MM.1S (cell line): Measurements from ENCODE around the gene CXCL12.

Experiments used
- DNase-seq: peaks from one replicate; pipeline ENCODE4 v3.0.0-alpha.2; 2015
- H2AFZ ChIP-seq: fragments of 300-600 bp; sonication (generic); 2 replicates; pipeline ENCODE4 v1.6.0; 2016; ENCODE audit warnings: antibody characterized with exemption, low read length
- H3F3A ChIP-seq: fragments of 300-600 bp; sonication (generic); 2 replicates; pipeline ENCODE4 v1.6.1; 2016; ENCODE audit warnings: mild to moderate bottlenecking, antibody characterized with exemption, low read length, moderate library complexity, mixed read lengths; ENCODE audit not compliant: insufficient read depth
- H3K27ac ChIP-seq: fragments of 300-600 bp; sonication (generic); 2 replicates; pipeline ENCODE4 v1.5.1; 2016; ENCODE audit warnings: mild to moderate bottlenecking, low read length
- H3K27me3 ChIP-seq: fragments of 300-600 bp; sonication (generic); replicated peaks from 2 replicates; pipeline ENCODE4 v1.6.0; 2016; ENCODE audit warnings: low read length; ENCODE audit not compliant: insufficient read depth
- H3K36me3 ChIP-seq: fragments of 300-600 bp; sonication (generic); replicated peaks from 2 replicates; pipeline ENCODE4 v1.6.1; 2016; ENCODE audit warnings: mild to moderate bottlenecking, low read length, mixed read lengths; ENCODE audit not compliant: insufficient read depth
- H3K4me1 ChIP-seq: fragments of 300-600 bp; sonication (generic); 2 replicates; pipeline ENCODE4 v1.6.1; 2016; ENCODE audit warnings: low read length, mixed read lengths
- H3K4me2 ChIP-seq: fragments of 300-600 bp; sonication (generic); 2 replicates; pipeline ENCODE4 v1.6.0; 2016; ENCODE audit warnings: low read depth, low read length
- H3K4me3 ChIP-seq: fragments of 300-600 bp; sonication (generic); 2 replicates; pipeline ENCODE4 v1.5.1; 2016; ENCODE audit warnings: low read length, mixed read lengths
- H3K79me2 ChIP-seq: fragments of 300-600 bp; sonication (generic); 2 replicates; pipeline ENCODE4 v1.6.1; 2016; ENCODE audit warnings: mixed run types, low read length, mixed read lengths
- H3K9ac ChIP-seq: fragments of 300-600 bp; sonication (generic); 2 replicates; pipeline ENCODE4 v1.6.1; 2016; ENCODE audit warnings: low read length, mixed read lengths
- H3K9me2 ChIP-seq: fragments of 300-600 bp; sonication (generic); replicated peaks from 2 replicates; pipeline ENCODE4 v1.6.1; 2016; ENCODE audit warnings: mild to moderate bottlenecking, low read length, mixed read lengths; ENCODE audit not compliant: insufficient read depth
- H3K9me3 ChIP-seq: fragments of 300-600 bp; sonication (generic); replicated peaks from 2 replicates; pipeline ENCODE4 v1.6.1; 2016; ENCODE audit warnings: mild to moderate bottlenecking, low read length, mixed read lengths; ENCODE audit not compliant: insufficient read depth
- H4K20me1 ChIP-seq: fragments of 300-600 bp; sonication (generic); 2 replicates; pipeline ENCODE4 v1.6.1; 2016; ENCODE audit warnings: mild to moderate bottlenecking, low read length, moderate library complexity, mixed read lengths; ENCODE audit not compliant: insufficient read depth
- CTCF ChIP-seq: fragments of 300-600 bp; sonication (generic); IDR thresholded peaks from 2 replicates; pipeline ENCODE4 v1.5.1; 2016; ENCODE audit warnings: antibody characterized with exemption, low read length, mixed read lengths
- EZH2 ChIP-seq: fragments of 300-600 bp; sonication (generic); optimal IDR thresholded peaks from 2 replicates; pipeline ENCODE3; 2017; ENCODE audit warnings: low read depth, mild to moderate bottlenecking, antibody characterized with exemption, low read length, mixed read lengths
- EZH2phosphoT487 ChIP-seq: fragments of 300-600 bp; sonication (generic); IDR thresholded peaks from 2 replicates; pipeline ENCODE4 v1.6.1; 2018; ENCODE audit warnings: antibody characterized with exemption, low read length

Gene CXCL12

GRCh38 chr10:44370731-44371248 is 14.1 kb downstream of the CXCL12 start:
- Histone ChIP-seq H3K79me2 (no peaks in the 10 kb centered on the region), H3F3A (no peaks in the 10 kb centered on the region), H3K27ac (no peak overlapping the region), H3K4me2 (no peak overlapping the region), H4K20me1 (no peaks in the 10 kb centered on the region), H3K9me2 (no peaks in the 10 kb centered on the region), H2AFZ (no peak overlapping the region), H3K9me3 (no peaks in the 10 kb centered on the region), H3K27me3 (no peaks in the 10 kb centered on the region), H3K9ac (no peak overlapping the region), H3K4me3 (no peak overlapping the region), H3K4me1 (no peaks in the 10 kb centered on the region), H3K36me3 (no peaks in the 10 kb centered on the region)
- DNase-seq, result no peak
- TF ChIP-seq EZH2, result no peak
- no peak for TF ChIP-seq CTCF
- no peak for TF ChIP-seq EZH2phosphoT487

- Histone ChIP-seq H3K9me2 (no peaks in the 10 kb centered on the region), H4K20me1 (no peaks in the 10 kb centered on the region), H3K27ac (no peak overlapping the region), H3K36me3 (no peaks in the 10 kb centered on the region), H2AFZ (no peak overlapping the region), H3K4me1 (no peaks in the 10 kb centered on the region), H3K4me2 (no peak overlapping the region), H3K79me2 (no peaks in the 10 kb centered on the region), H3K4me3 (no peak overlapping the region), H3K9me3 (no peaks in the 10 kb centered on the region), H3K27me3 (no peaks in the 10 kb centered on the region), H3F3A (no peaks in the 10 kb centered on the region), H3K9ac (no peak overlapping the region)
- DNase-seq, result no peak
- TF ChIP-seq EZH2phosphoT487 (no peak), CTCF (no peak), EZH2 (no peak)
Measured at GRCh38 chr10:44369854-44370253, 15.0 kb downstream of the CXCL12 start.

- no peak for DNase-seq
- no peak overlapping the region for H3K4me2 ChIP-seq
- H3K36me3 ChIP-seq, result no peaks in the 10 kb centered on the region
- H3K27ac ChIP-seq, result no peak overlapping the region
- no peak overlapping the region for H2AFZ ChIP-seq
- H3K4me1 ChIP-seq, result no peaks in the 10 kb centered on the region
- no peak overlapping the region for H3K4me3 ChIP-seq
- no peaks in the 10 kb centered on the region for H3K9me2 ChIP-seq
- H4K20me1 ChIP-seq, result no peaks in the 10 kb centered on the region
- no peaks in the 10 kb centered on the region for H3F3A ChIP-seq
- no peak overlapping the region for H3K9ac ChIP-seq
- no peaks in the 10 kb centered on the region for H3K9me3 ChIP-seq
- H3K27me3 ChIP-seq, result no peaks in the 10 kb centered on the region
- no peaks in the 10 kb centered on the region for H3K79me2 ChIP-seq
- TF ChIP-seq EZH2 (no peak), CTCF (no peak), EZH2phosphoT487 (no peak)
Measured at GRCh38 chr10:44369296-44369695, 15.6 kb downstream of the CXCL12 start.
